SK-N-SH (cell line): ENCODE measurements around the gene ADPGK.

ENCODE experiments used
- FOSL2 ChIP-seq: IDR thresholded peaks from 2 replicates; pipeline ENCODE4 v1.4.0; 2012; ENCODE audit warnings: low read depth, mild to moderate bottlenecking, moderate library complexity, borderline replicate concordance
- GABPA ChIP-seq: IDR thresholded peaks from 2 replicates; pipeline ENCODE4 v1.4.0; 2012; ENCODE audit warnings: low read depth, mild to moderate bottlenecking

DNA sequence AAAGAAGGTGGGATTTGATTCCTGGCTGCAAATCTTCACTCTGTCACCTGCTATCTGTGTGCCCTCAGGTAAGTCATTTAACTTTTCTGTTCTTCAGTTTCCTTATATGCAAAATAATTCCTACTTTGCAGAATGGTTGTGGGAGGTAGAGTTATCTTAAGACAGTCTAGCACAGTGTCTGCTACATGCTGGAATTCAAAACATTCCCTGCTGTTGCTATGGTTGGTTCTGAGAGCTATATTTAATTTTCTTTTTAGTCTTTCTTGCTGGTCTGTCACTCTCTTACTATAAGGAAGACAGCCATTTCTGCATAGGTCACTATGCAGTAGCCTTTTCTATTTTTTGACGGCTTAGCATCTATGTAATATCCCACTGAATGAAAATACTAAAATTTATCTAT, 4.0 kb upstream of the ADPGK start:
- no peak for TF ChIP-seq GABPA
- TF ChIP-seq FOSL2: no peak
